Panc1 (cell line): ENCODE measurements around the gene ADD1. TPM values are rescaled to one million over a fixed set of nuclear protein-coding genes. Genes with fewer than 3 reads are reported as not detected.

ENCODE experiments used
- ATAC-seq: fragments of 200-7000 bp; cut with Tn5 transposase; 2 replicates; pipeline ENCODE4 v1.9.1; 2020; ENCODE audit warnings: mild to moderate bottlenecking, moderate library complexity
- BruUV-seq: library from RNA; stranded (reverse); fragments of 400-500 nt; replicated peaks from 2 replicates; lab custom pipeline; 2021; lab: Mats Ljungman, UMichigan
- CTCF ChIA-PET: fragments of 300-600 bp; sonication (Branson Sonifier 250); formaldehyde crosslinking; loops from one replicate; lab custom pipeline; 2022; ENCODE audit warnings: antibody characterized with exemption; lab: Charles Lee
- POLR2A ChIA-PET: fragments of 300-600 bp; sonication (Branson Sonifier 250); formaldehyde crosslinking; loops from one replicate; lab custom pipeline; 2022; ENCODE audit warnings: antibody characterized with exemption; lab: Charles Lee
- DNase-seq: peaks from one replicate; pipeline ENCODE4 v3.0.0-alpha.2; 2010; ENCODE audit warnings: low read depth, low spot score
- H3K27ac ChIP-seq: 2 replicates; pipeline ENCODE4 v1.5.1; 2011; ENCODE audit warnings: mild to moderate bottlenecking, low read length, inconsistent platforms
- H3K27me3 ChIP-seq: fragments of 200-500 bp; sonication (Bioruptor generic); 2 replicates; pipeline ENCODE4 v1.6.0; 2014; ENCODE audit warnings: low read length, inconsistent platforms; ENCODE audit not compliant: control insufficient read depth, insufficient read depth
- H3K36me3 ChIP-seq: fragments of 200-500 bp; sonication (Bioruptor generic); 2 replicates; pipeline ENCODE4 v1.5.1; 2014; ENCODE audit warnings: inconsistent platforms, mild to moderate bottlenecking, low read length, moderate library complexity; ENCODE audit not compliant: control insufficient read depth, insufficient read depth
- H3K4me1 ChIP-seq: 2 replicates; pipeline ENCODE4 v1.5.1; 2011; ENCODE audit warnings: inconsistent platforms, mild to moderate bottlenecking, low read length, moderate library complexity; ENCODE audit not compliant: control insufficient read depth, insufficient read depth
- H3K4me3 ChIP-seq, 2 experiments: 2 replicates each; pipeline ENCODE4 v1.5.1; 2011 to 2012; ENCODE audit warnings: low read depth in 2 of 2, low read length in 2 of 2, mild to moderate bottlenecking in 2 of 2, inconsistent platforms in 1 of 2, moderate library complexity in 1 of 2
- H3K9me3 ChIP-seq: fragments of 200-500 bp; sonication (Bioruptor generic); 2 replicates; pipeline ENCODE4 v1.5.1; 2014; ENCODE audit warnings: low read depth, mild to moderate bottlenecking, inconsistent platforms, low read length, moderate library complexity; ENCODE audit not compliant: control insufficient read depth, insufficient read depth
- POLR2AphosphoS5 ChIP-seq: IDR thresholded peaks from 2 replicates; pipeline ENCODE4 v1.6.1; 2012; ENCODE audit warnings: mild to moderate bottlenecking, low read depth, low read length, moderate library complexity
- SIN3A ChIP-seq: IDR thresholded peaks from 2 replicates; pipeline ENCODE4 v1.6.1; 2012; ENCODE audit warnings: low read depth, mild to moderate bottlenecking, low read length, moderate library complexity, borderline replicate concordance; ENCODE audit not compliant: insufficient read depth
- TCF7L2 ChIP-seq: IDR thresholded peaks from 2 replicates; pipeline ENCODE4 v1.6.1; 2011; ENCODE audit warnings: mild to moderate bottlenecking, low read depth, low read length, inconsistent platforms
- in situ Hi-C: cut with HindIII; loops from 2 replicates; pipeline ENCODE4 v1.10.0; 2016; ENCODE audit warnings: low sequenced_read_pairs, low pct_unique_long_range_greater_than_20kb
- intact Hi-C: fragments of 100-400 bp; cut with micrococcal nuclease; formaldehyde crosslinking; loops from one replicate; pipeline ENCODE4 v1.10.0; 2022; ENCODE audit not compliant: unreplicated experiment
- total RNA-seq: library from RNA; stranded (reverse); gene quantifications from one replicate; pipeline ENCODE4 v1.2.1, GENCODE V29; 2021; ENCODE audit not compliant: unreplicated experiment
- TF ChIP-seq, protein P1 (sequence below): fragments of 450-650 bp; IDR thresholded peaks from 2 replicates; pipeline ENCODE4 v1.5.1; 2017; ENCODE audit warnings: mild to moderate bottlenecking
- TF ChIP-seq, protein P2 (sequence below), 2 experiments: IDR thresholded peaks; 2 replicates each; pipeline ENCODE4 v1.6.1; 2011 to 2012; ENCODE audit warnings: low read depth in 2 of 2, control low read depth in 1 of 2, low read length in 1 of 2, mild to moderate bottlenecking in 1 of 2, moderate library complexity in 1 of 2; ENCODE audit not compliant: insufficient read depth in 1 of 2

The ADD1 gene
- total RNA-seq, 1 experiment from 2014 or later: 158 TPM

DNA sequence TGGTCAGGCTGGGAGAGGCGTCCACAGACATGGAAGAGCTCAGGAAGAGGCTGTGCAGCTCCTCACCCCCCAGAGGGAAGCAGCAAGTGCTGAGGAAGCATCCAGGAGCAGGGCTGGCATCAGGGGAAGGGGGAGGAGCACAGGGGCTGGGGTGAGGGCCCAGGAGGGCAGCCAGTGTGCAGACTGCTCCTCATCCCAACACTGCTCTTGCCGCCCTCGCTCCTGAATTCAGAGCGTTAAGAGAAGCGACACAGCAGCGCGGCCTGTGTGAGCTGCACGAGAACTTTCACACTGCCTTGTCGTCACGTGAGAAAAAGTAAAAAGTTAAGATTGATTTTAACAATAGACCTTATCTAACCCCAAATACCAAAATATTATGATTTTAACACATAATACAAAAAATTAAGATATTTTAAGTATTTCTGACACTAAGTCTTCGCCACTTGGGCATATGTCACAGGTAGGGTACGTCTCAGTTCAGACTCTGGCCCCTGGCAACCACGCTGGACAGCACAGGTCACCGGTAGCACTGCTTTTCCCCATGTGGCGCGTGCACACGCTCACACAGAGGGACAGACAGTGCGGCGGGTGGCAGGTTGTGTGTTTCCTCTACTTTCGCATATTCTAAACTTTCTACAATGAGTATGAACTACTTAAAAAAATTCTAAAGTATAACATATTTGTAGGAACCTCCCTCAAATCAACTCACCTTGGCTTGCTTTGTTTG, 99.9 kb downstream of the ADD1 start:
- DNase-seq (no peak), ATAC-seq (no peak)
- Histone ChIP-seq H3K4me3 (no peak overlapping the region), H3K27ac (no peak overlapping the region), H3K9me3 (no peaks in the 10 kb centered on the region), H3K27me3 (no peaks in the 10 kb centered on the region), H3K36me3 (peaks cover 9% of the 10 kb centered on the region), H3K4me1 (no peaks in the 10 kb centered on the region)
- no peak for TF ChIP-seq SIN3A
- TF ChIP-seq POLR2AphosphoS5: no peak
- no peak for TF ChIP-seq TCF7L2
- in situ Hi-C loops: no loop called here
- POLR2A ChIA-PET: no interaction called here
- CTCF ChIA-PET: no interaction called here
- BruUV-seq: no TSS peak
- intact Hi-C loops: no loop called here

DNA sequence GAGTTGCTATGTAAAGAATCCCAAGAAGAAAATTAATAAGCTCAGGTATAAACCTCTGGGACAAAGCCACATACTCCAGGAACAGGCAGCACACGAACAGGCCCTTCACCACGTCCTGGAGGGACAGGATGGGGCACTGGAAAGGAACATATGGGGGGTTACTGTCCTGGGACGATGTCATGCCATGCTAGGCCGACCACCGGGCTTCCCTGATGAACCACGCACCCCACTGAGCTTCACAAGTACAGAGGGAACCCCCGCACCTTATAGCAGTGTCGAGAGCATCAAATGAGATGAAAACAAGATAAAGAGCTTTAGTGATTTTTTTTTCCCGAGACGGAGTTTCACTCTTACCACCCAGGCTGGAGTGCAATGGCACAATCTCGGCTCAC, 100.4 kb downstream of the ADD1 start:
- DNase-seq: no peak
- Histone ChIP-seq H3K36me3 (peaks cover 9% of the 10 kb centered on the region), H3K27me3 (no peaks in the 10 kb centered on the region), H3K4me3 (no peak overlapping the region), H3K27ac (no peak overlapping the region), H3K4me1 (no peaks in the 10 kb centered on the region), H3K9me3 (no peaks in the 10 kb centered on the region)
- ChIA-PET POLR2A (no interaction called here), CTCF (no interaction called here)
- intact Hi-C loops (no loop called here), in situ Hi-C loops (no loop called here)
- TF ChIP-seq, protein P1, sequence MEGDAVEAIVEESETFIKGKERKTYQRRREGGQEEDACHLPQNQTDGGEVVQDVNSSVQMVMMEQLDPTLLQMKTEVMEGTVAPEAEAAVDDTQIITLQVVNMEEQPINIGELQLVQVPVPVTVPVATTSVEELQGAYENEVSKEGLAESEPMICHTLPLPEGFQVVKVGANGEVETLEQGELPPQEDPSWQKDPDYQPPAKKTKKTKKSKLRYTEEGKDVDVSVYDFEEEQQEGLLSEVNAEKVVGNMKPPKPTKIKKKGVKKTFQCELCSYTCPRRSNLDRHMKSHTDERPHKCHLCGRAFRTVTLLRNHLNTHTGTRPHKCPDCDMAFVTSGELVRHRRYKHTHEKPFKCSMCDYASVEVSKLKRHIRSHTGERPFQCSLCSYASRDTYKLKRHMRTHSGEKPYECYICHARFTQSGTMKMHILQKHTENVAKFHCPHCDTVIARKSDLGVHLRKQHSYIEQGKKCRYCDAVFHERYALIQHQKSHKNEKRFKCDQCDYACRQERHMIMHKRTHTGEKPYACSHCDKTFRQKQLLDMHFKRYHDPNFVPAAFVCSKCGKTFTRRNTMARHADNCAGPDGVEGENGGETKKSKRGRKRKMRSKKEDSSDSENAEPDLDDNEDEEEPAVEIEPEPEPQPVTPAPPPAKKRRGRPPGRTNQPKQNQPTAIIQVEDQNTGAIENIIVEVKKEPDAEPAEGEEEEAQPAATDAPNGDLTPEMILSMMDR: no peak
- TF ChIP-seq, protein P2, sequence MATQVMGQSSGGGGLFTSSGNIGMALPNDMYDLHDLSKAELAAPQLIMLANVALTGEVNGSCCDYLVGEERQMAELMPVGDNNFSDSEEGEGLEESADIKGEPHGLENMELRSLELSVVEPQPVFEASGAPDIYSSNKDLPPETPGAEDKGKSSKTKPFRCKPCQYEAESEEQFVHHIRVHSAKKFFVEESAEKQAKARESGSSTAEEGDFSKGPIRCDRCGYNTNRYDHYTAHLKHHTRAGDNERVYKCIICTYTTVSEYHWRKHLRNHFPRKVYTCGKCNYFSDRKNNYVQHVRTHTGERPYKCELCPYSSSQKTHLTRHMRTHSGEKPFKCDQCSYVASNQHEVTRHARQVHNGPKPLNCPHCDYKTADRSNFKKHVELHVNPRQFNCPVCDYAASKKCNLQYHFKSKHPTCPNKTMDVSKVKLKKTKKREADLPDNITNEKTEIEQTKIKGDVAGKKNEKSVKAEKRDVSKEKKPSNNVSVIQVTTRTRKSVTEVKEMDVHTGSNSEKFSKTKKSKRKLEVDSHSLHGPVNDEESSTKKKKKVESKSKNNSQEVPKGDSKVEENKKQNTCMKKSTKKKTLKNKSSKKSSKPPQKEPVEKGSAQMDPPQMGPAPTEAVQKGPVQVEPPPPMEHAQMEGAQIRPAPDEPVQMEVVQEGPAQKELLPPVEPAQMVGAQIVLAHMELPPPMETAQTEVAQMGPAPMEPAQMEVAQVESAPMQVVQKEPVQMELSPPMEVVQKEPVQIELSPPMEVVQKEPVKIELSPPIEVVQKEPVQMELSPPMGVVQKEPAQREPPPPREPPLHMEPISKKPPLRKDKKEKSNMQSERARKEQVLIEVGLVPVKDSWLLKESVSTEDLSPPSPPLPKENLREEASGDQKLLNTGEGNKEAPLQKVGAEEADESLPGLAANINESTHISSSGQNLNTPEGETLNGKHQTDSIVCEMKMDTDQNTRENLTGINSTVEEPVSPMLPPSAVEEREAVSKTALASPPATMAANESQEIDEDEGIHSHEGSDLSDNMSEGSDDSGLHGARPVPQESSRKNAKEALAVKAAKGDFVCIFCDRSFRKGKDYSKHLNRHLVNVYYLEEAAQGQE (IDR thresholded peaks at IDR 0.05; ENCODE audit: insufficient read depth in 1 of 2, low read depth in 2 of 2, low read length in 1 of 2): no peak
- no peak for TF ChIP-seq TCF7L2
- ATAC-seq: no peak
- no TSS peak for BruUV-seq
